Epithelial cell of prostate (primary cell): ENCODE results near the gene NUCKS1.
A peak's percentile ranks its signal among the peaks of the same experiment; 100 is the strongest.

ENCODE experiments used
- DNase-seq: peaks from one replicate; pipeline ENCODE4 v3.0.0-alpha.2; 2011; ENCODE audit warnings: low read depth, low spot score
- H3K27ac ChIP-seq: fragments of 450-650 bp; 2 replicates; pipeline ENCODE4 v1.5.1; 2017; ENCODE audit warnings: mild to moderate bottlenecking

The NUCKS1 gene

DNA sequence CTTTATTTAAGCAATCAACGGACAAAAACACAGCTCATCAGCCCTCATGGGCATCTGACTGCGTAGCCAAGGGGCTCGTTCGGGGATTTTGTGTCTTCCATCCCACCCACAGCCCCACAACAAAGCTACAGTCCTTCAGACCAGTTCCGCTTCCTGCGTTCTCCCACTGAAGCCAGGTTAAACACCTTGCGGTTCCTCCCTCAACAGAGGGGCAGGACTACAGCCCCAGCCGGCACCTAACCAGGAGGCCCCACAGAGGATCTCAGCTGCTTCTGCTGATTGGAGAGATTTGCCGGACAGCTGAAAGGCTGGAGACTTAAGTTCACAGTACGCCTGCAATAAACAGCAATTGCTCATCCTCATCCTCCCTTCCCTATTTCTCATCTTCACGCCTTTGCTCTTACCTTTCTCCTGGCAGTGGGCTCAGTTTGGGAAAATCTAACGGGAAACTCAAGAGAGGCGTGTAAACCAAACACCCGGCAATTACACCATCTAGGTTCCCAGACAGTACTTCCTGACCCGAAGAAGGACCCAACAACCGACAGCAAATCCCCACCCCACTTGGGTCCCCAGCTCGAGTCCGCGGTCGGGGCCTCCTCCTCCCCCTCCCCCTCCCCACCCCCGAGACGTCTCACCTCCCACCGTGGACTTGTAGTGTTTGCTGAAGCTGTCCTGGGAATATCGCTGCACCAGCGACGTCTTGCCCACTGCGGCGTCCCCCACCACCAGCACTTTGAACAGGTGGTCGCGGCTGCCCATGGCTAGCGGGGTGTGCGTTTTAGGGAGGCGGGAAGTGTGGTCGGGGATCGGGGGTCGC is 24.4 kb upstream of the NUCKS1 start:
- no peak for DNase-seq
- H3K27ac ChIP-seq, result no peak overlapping the region

GRCh38 chr1:205772607-205773032 is 22.6 kb upstream of the NUCKS1 start:
- no peak overlapping the region for H3K27ac ChIP-seq
- no peak for DNase-seq

DNA sequence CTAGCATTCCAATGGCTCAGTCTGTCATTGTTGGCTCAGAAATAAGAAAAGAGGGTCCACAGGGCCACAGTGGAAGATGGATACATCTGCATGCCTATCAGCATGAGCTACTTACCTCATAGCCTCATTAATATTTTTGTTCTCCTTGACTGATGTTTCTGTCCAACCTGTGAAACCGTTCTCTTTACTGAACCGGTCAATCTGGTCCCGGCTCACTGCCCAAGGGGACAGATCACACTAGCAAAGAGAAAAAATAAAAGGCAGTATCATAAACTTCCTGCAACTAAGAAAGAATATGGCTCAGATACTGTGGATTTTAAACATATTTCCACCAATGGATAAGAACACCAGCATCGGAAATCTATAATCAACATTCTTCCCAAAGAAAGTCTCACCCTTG is 20.6 kb upstream of the NUCKS1 start:
- DNase-seq, result no peak
- no peak overlapping the region for H3K27ac ChIP-seq

- no peak for DNase-seq
Measured at GRCh38 chr1:205769641-205770365, 19.8 kb upstream of the NUCKS1 start.

GRCh38 chr1:205767248-205767647 is 17.3 kb upstream of the NUCKS1 start:
- no peak for DNase-seq
- no peak overlapping the region for H3K27ac ChIP-seq

More at GRCh38 chr1:205769641-205770365, 19.8 kb upstream of the NUCKS1 start:
- no peak overlapping the region for H3K27ac ChIP-seq

- no peak for DNase-seq
- H3K27ac ChIP-seq, result no peak overlapping the region
Measured at GRCh38 chr1:205766570-205766969, 16.6 kb upstream of the NUCKS1 start.

DNA sequence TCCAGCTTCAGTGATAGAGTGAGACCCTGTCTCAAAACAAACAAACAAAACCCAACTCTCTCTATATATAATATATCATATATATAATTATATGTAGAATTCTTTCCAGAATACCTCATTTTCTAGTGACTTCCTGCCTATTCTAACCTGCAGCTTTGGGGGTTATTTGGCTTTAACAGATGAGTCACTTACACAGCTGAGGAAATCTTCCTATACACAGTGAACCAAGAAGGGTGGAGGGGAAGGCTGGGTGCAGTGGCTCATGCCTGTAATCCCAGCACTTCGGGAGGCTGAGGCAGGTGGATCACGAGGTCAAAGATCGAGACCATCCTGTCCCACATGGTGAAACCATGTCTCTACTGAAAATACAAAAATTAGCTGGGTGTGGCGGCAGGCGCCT is 16.1 kb upstream of the NUCKS1 start:
- H3K27ac ChIP-seq, result no peak overlapping the region
- DNase-seq, result no peak

- no peak for DNase-seq
- H3K27ac ChIP-seq, result no peak overlapping the region
Measured at GRCh38 chr1:205764578-205764977, 14.6 kb upstream of the NUCKS1 start.

DNA sequence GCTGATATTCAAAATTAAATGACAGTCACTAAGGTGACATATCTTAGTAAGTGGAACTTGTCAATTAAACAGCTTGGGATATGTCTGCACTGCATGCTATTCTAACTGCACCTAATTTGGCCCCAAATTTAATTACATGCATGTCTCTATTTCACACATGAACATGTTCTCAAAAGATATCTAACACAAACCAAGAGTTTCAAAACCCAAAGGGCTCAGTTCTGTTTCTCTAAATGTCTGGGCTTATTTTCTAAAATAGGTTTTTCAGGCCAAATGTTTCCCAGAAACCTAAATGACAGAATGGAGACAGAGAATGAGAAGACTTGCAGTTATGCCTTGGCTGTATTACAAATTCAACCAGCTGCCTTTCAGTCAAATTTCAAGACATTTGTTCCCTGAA is 14.0 kb upstream of the NUCKS1 start:
- H3K27ac ChIP-seq, result no peak overlapping the region
- DNase-seq, result no peak

DNA sequence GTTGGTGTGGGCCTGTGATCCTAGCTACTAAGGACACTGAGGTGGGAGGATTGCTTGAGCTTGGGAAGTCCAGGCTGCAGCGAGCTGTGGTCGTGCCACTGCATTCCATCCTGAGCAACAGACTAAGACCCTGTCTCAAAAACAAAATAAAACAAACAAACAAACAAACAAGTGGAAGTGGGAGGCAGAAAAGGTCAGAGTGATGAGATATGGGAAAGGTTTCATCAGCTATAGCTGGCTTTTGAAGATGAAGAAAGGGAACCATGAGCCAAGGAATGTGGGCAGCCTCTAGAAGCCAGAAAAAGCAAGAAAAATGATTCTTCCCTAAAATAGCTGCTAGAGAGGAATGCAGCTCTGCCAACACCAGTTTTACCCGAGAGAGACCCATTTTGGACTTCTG is 10.6 kb upstream of the NUCKS1 start:
- DNase-seq, result no peak
- H3K27ac ChIP-seq, result no peak overlapping the region

DNA sequence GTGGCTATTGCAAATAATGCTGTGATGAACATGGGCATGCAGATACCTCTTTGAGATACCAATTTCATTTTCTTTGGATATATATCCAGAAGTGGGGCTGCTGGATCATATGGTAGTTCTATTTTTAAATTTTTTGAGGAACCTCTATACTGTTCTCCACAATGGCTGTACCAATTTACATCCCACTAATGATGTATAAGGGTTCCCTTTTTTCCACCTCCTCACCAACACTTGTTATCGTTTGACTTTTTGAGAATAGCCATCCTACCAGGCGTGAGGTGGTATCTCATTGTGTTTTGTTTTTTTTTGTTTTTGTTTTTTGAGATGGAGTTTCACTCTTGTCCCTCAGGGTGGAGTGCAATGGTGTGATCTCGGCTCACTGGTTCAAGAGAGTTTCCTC is 6.6 kb upstream of the NUCKS1 start:
- DNase-seq, result no peak
- no peak overlapping the region for H3K27ac ChIP-seq

DNA sequence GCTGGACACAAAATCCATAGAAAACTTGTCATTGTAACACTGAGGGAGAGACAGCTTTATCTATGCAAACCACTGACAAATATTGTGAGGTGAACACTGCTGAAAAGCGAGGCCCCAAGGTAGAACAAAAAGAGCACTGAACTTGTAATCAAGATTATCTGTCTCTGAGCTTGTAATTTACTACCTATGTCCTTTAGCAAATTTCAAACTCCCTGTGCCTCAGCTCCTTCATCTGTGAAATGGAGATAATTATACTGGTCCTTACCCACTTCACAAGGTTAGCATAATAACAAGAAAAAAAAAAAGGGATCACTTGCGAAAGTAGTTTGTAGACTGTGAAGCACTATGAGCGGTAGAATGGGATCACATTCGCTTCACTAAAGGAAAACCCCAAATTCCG is 4.9 kb upstream of the NUCKS1 start:
- no peak for DNase-seq
- no peak overlapping the region for H3K27ac ChIP-seq

GRCh38 chr1:205751036-205751651 is 1.2 kb upstream of the NUCKS1 start:
- no peak overlapping the region for H3K27ac ChIP-seq
- DNase-seq, result no peak

DNA sequence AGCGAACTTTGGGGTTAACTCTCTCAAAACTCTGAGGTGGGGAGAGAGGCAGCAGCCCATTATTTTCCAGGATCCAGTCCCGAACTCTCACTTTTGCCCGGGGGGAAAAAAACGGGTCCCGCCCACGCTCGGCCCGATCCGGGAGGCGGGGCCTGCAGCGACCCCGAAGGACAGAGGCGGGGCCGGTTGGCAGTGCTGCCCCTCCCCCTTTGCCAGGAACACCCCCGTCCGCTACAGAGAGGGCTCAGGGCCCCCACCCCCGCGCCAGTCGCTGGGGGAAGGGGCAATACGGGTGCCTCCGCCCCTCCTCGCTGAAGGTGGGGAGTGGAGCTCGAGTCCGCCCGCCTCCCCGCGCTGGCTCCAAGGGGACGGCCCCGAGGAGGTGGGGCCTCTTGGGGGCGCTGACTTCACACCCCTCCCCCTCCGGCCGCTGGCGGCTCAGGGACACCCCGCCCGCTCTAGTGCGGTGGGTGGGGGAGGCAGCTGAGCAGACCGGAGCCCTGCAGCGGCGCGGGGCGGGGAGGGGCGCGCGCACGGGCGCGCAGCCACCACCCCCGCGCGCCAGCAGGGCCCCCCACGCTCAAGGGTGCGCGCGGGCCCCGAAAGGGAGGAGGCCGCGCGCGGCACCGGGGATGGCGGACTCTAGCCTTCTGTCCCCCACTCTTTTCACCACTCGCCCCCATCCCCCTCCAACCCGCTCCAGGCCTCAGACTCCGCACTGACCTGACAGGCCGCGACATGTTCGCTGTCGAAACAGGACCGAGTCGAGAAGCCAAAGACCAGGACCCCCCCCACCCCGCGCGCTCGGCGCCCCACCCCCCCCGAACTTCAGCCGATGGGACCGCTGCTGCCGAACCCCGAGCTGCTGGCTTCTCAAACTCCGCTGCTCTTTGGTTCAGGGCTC is 496 bp downstream of the NUCKS1 start:
- H3K27ac ChIP-seq, result peak overlapping the region; percentile 89
- DNase-seq, result peak; percentile 75

DNA sequence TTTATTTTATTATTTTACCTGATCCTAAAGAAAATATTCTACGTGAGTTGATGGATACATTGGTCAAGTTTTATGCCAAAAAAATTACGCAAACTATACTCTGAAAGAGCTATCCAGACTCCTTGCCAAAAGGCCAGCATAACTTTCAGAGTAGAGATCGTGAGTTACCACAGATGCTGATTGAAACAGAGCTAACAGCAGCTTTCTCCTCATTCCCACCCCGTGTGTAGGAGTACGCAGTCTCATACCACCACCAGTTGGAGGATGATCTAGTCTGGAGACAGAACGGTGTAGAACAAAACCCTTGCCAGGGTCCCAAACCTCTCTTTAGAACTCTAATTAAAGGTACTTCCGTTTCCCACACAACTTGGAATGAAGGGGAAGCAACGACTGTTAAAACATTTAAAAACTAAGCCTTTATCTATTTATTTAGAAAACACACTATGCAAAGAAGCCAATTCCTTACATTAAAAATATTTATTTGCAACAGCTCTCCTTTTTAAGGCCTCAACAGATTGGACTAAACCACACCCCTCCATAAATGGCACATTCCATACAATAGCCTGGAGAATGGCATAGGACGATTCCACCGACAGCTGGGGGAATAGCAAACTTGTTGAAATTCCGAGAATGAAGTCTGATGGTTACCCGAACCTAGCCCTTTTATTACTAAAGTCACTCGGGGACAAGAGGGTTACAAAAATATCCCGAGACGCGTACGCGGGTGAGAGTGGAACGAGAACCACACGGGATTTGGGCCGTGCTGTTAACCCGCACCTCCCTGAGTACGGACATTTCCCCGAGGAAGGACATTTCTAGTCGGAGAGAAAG is 1.4 kb downstream of the NUCKS1 start:
- H3K27ac ChIP-seq, result peak overlapping the region; percentile 89
- no peak for DNase-seq

DNA sequence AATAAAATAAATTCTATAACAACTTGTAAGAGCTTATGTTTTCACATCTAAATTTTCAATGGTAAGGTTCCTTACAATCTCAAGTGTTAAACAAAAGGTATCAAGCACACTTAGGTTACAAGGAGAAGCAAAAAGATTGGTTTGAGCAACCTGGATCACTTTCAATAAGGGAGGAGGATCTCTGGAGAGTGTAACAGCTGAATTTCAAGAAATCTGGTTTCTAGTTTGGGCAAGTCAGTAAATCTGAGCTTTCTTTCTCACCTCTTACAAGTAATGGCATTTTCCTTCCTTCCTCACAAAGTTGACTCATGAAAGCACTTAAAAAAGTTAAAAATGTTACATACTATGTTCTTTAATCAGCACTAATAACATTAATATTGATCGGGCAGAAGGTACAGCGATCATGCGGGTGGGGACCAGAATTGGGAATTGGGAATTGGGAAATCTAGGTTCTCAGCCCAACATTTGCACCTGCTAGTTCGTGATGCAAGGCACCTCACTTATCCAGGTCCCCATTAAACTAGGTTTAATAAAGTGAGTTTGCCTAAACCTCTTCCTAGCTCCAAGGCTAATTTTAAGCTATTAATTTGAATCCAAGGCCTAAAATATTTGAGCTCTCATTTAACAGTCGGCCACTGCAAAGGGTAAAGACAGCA is 3.1 kb downstream of the NUCKS1 start:
- no peak overlapping the region for H3K27ac ChIP-seq
- no peak for DNase-seq

DNA sequence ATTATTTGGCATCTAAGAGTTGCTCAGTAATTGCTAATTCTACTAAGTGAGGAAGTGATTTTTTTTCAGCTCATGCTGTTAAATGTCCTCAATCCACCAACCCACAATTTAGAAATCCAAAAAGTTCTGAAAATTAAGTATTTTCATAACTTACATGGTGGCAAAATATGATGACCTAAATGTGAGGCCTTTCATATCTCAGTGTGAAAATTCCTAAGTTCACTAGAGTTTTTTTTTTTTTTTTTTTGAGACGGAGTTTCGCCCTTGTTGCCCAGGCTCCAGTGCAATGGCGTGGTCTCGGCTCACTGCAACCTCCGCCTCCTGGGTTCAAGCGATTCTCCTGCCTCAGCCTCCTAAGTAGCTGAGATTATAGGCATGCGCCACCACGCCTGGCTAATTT is 5.6 kb downstream of the NUCKS1 start:
- H3K27ac ChIP-seq, result no peak overlapping the region
- no peak for DNase-seq

- no peak for DNase-seq
- H3K27ac ChIP-seq, result no peak overlapping the region
Measured at GRCh38 chr1:205743977-205744376, 6.0 kb downstream of the NUCKS1 start.

DNA sequence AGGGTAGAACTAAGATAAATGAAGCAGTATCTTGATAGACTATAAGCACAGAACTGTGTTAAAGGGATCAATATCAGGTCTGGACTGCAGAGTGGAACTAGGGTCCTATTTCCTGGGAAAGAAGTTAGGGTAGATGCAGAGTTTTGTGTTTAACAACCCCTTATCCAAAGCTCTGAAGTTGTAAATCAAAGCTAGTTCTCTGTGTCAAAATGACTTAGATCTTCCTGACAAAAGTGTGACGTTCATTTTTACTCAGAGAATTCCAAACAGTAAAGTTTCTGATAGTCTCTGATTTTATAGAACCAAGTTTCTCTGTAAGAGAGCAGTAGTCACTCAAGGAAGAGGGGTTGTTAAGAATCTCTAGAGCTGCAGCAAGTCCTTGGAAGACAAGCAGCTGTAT is 8.3 kb downstream of the NUCKS1 start:
- no peak overlapping the region for H3K27ac ChIP-seq
- no peak for DNase-seq
